ENCODE results near the gene FAAP20.

GRCh38 chr1:2204415-2205190 lies 10.0 kb upstream of the FAAP20 start:
- TF ChIP-seq CTCF (IDR thresholded peaks at IDR 0.05; ENCODE audit: poor library complexity) (no peak), EZH2 (IDR thresholded peaks at IDR 0.05; ENCODE audit: borderline replicate concordance) (no peak)

Data from hepatocyte (in vitro differentiated cells).